Activated CD8-positive, alpha-beta memory T cell treated with anti-CD3 and anti-CD28 coated beads for 24 hours (primary cell): ENCODE data around the gene ERP27.

ENCODE experiments used
- DNase-seq: peaks from one replicate; pipeline ENCODE4 v3.0.0-alpha.2; 2020

The ERP27 gene

GRCh38 chr12:14934511-14934910 is 3.8 kb downstream of the ERP27 start:
- no peak for DNase-seq

- no peak for DNase-seq
Measured at GRCh38 chr12:14931791-14932560, 6.4 kb downstream of the ERP27 start.

- no peak for DNase-seq
Measured at GRCh38 chr12:14931359-14931758, 7.0 kb downstream of the ERP27 start.

- DNase-seq = no peak
Measured at GRCh38 chr12:14930299-14930698, 8.0 kb downstream of the ERP27 start.

GRCh38 chr12:14928931-14929330 is 9.4 kb downstream of the ERP27 start:
- no peak for DNase-seq

GRCh38 chr12:14927267-14927666 is 11.1 kb downstream of the ERP27 start:
- no peak for DNase-seq

- DNase-seq = no peak
Measured at GRCh38 chr12:14924541-14924940, 13.8 kb downstream of the ERP27 start.

GRCh38 chr12:14923944-14924343 is 14.4 kb downstream of the ERP27 start:
- DNase-seq = no peak

- no peak for DNase-seq
Measured at GRCh38 chr12:14921218-14921617, 17.1 kb downstream of the ERP27 start.

- DNase-seq = no peak
Measured at GRCh38 chr12:14920475-14921126, 17.7 kb downstream of the ERP27 start.

GRCh38 chr12:14919455-14919854 is 18.9 kb downstream of the ERP27 start:
- DNase-seq = no peak

- DNase-seq = no peak
Measured at GRCh38 chr12:14915736-14916135, 22.6 kb downstream of the ERP27 start.

- DNase-seq = no peak
Measured at GRCh38 chr12:14913381-14913781, 25.0 kb downstream of the ERP27 start.

GRCh38 chr12:14911131-14911530 is 27.2 kb downstream of the ERP27 start:
- DNase-seq = no peak

- no peak for DNase-seq
Measured at GRCh38 chr12:14910090-14910915, 28.0 kb downstream of the ERP27 start.

- no peak for DNase-seq
Measured at GRCh38 chr12:14907953-14908352, 30.4 kb downstream of the ERP27 start.

- no peak for DNase-seq
Measured at GRCh38 chr12:14906114-14906513, 32.2 kb downstream of the ERP27 start.

- no peak for DNase-seq
Measured at GRCh38 chr12:14905269-14906004, 32.9 kb downstream of the ERP27 start.

- DNase-seq = no peak
Measured at GRCh38 chr12:14904854-14905253, 33.5 kb downstream of the ERP27 start.

- no peak for DNase-seq
Measured at GRCh38 chr12:14903386-14904098, 34.8 kb downstream of the ERP27 start.

- DNase-seq = no peak
Measured at GRCh38 chr12:14902465-14902864, 35.9 kb downstream of the ERP27 start.

GRCh38 chr12:14901228-14901562 is 37.1 kb downstream of the ERP27 start:
- DNase-seq = no peak
